Heart right ventricle (tissue), 16 donors: ENCODE results near the gene CDH8. TPM values are rescaled to one million over a fixed set of nuclear protein-coding genes. Genes with fewer than 3 reads are reported as not detected.

Experiments used
- ATAC-seq, 8 donors: fragments of 200-7000 bp; cut with Tn5 transposase; one replicate each; pipeline ENCODE4 v1.9.1; 2020; ENCODE audit warnings: mild to moderate bottlenecking in 8 of 8, moderate library complexity in 8 of 8, moderate number of reproducible peaks in 1 of 8
- DNase-seq, 2 donors: peaks; one replicate each; pipeline ENCODE4 v3.0.0-alpha.2; 2020
- H3K27ac ChIP-seq, 10 donors: fragments of 200-600 bp; sonication (generic) in 2 of 10; one replicate each; pipeline versions ENCODE4 v1.5.0 to v1.8.0; 2020 to 2022; ENCODE audit warnings: mild to moderate bottlenecking in 3 of 10
- H3K27me3 ChIP-seq, 7 donors: fragments of 200-600 bp; one replicate each; pipeline ENCODE4 v1.8.0; 2021 to 2022; ENCODE audit warnings: mild to moderate bottlenecking in 2 of 7
- H3K36me3 ChIP-seq, 9 donors: fragments of 200-600 bp; sonication (generic) in 1 of 9; one replicate each; pipeline versions ENCODE4 v1.5.0 to v1.8.0; 2020 to 2022; ENCODE audit warnings: mild to moderate bottlenecking in 2 of 9
- H3K4me1 ChIP-seq, 9 donors: fragments of 200-600 bp; sonication (generic) in 1 of 9; one replicate each; pipeline versions ENCODE4 v1.5.0 to v1.8.0; 2020 to 2022; ENCODE audit warnings: mild to moderate bottlenecking in 4 of 9
- H3K4me3 ChIP-seq, 10 donors: fragments of 200-600 bp; sonication (generic) in 2 of 10; one replicate each; pipeline versions ENCODE4 v1.5.0 to v1.8.0; 2020 to 2022; ENCODE audit warnings: mild to moderate bottlenecking in 7 of 10, moderate library complexity in 2 of 10
- H3K9me3 ChIP-seq, 11 donors: fragments of 200-600 bp in 10 of 11; sonication (generic) in 2 of 11; one replicate each; pipeline versions ENCODE4 v1.5.0 to v1.8.0; 2013 to 2022; ENCODE audit warnings: mild to moderate bottlenecking in 2 of 11, control low read depth in 1 of 11, moderate library complexity in 1 of 11
- CTCF ChIP-seq, 9 donors: fragments of 200-600 bp; sonication (generic) in 2 of 9; IDR thresholded peaks; one replicate each; pipeline versions ENCODE4 v1.5.0 to v1.8.0; 2021 to 2022; ENCODE audit warnings: antibody characterized with exemption in 9 of 9, mild to moderate bottlenecking in 5 of 9, moderate library complexity in 1 of 9
- WGBS, 2 donors: extraction: QIAGEN DNeasy Blood & Tissue Kit; methylation state at CpG; one replicate each; pipeline ENCODE4 v1.1.7; 2013; ENCODE audit warnings: inconsistent platforms in 1 of 2; 5-methylcytosine and 5-hydroxymethylcytosine counted together
- intact Hi-C, 10 donors: fragments of 100-400 bp; cut with DNase I; formaldehyde crosslinking; loops; one replicate each; pipeline versions ENCODE4 v1.11.1 to v1.14.2; 2022
- polyA plus RNA-seq, 2 donors: library from polyadenylated mRNA; stranded (reverse); fragments of 200-250 nt; gene quantifications; one replicate each; pipeline ENCODE4 v1.2.3, GENCODE V29; 2013
- total RNA-seq, 10 donors: library from RNA; stranded (reverse); fragmentation: NEBNext Ultra II Directional in 3 of 10; extraction: Animal tissue kit (Norgen Biotek cat#: 25700) in 3 of 10; gene quantifications; one replicate each; pipeline versions ENCODE4 v1.2.1 to v1.2.4, GENCODE V29; 2021 to 2023
- donor health status: Arrhythmogenic right ventricular cardiomyopathy.
- donor health status: ischemic (EF 13 %, LVEDD 7.1; RV severe dilation, severe dysfunction).
- donor health status: healthy with polysubstance abuse.
- donor health status: DM: no; HTN: yes; CAD: no.
- donor health status: DM: no; HTN: no; CAD: no.
- donor health status: ischemic (EF 25% LVEDD 6.9; RV normal size, moderate dysfunction).
- donor health status: ischemic (EF 25% LVEDD 5.7; RV mildly dilated, moderate dysfunction).
- donor health status: healthy.
- donor health status: DM: yes; HTN: yes; CAD: no.
- donor health status: Ischemic cardiomyopathy.
- donor health status: ischemic (EF 35%, LVEDD 5.7; RV mildly dilated, moderate dysfunction).
- donor health status: nonischemic (EF 11% LVEDD 7.7; RV severe dilation, severe dysfunction).
- donor health status: DM: yes; HTN: yes; CAD: no.
- donor health status: PGD.
- donor health status: ischemic (EF 29% LVEDD 5.4; RV normal size, mild dysfunction).
- donor health status: nonischemic (EF 23%, LVEDD 6.1; RV moderate dilation, normal function).

CDH8 gene
- total and polyA plus RNA-seq, 12 donors = 0.19 to 2.0 (median 0.53) TPM; not detected in 5

- WGBS, 2 donors = 60 to 65% methylated on average over 5 of the region's 5 CpGs
- no peaks in the 10 kb centered on the region for H3K4me1 ChIP-seq
- ATAC-seq (no peak), DNase-seq (no peak)
- H3K27ac ChIP-seq = no peak overlapping the region
- no peaks in the 10 kb centered on the region for H3K36me3 ChIP-seq
- no peaks in the 10 kb centered on the region for H3K27me3 ChIP-seq
- TF ChIP-seq CTCF (IDR thresholded peaks at IDR 0.05) = no peak
- intact Hi-C loops = loop anchor here in 1 of 10 donors (10.0 kb wide), 1 partner anchor 53 kb away; no protein-coding TSS in a partner anchor
- no peaks in the 10 kb centered on the region for H3K9me3 ChIP-seq
- no peak overlapping the region for H3K4me3 ChIP-seq
Measured at GRCh38 chr16:61831351-61831917, 204.8 kb downstream of the CDH8 start.

GRCh38 chr16:61829631-61830030 is 206.6 kb downstream of the CDH8 start:
- no peak for TF ChIP-seq CTCF (IDR thresholded peaks at IDR 0.05)
- Histone ChIP-seq H3K27me3 (no peaks in the 10 kb centered on the region), H3K4me1 (no peaks in the 10 kb centered on the region), H3K4me3 (no peak overlapping the region), H3K27ac (no peak overlapping the region), H3K36me3 (no peaks in the 10 kb centered on the region), H3K9me3 (no peaks in the 10 kb centered on the region)
- ATAC-seq = no peak
- DNase-seq = no peak
- intact Hi-C loops = loop anchor here in 1 of 10 donors (10.0 kb wide), 1 partner anchor 55 kb away; no protein-coding TSS in a partner anchor
- 32 to 37% methylated on average over 2 of the region's 2 CpGs for WGBS, 2 donors

- DNase-seq = no peak
- no peaks in the 10 kb centered on the region for H3K4me1 ChIP-seq
- no peak for TF ChIP-seq CTCF (IDR thresholded peaks at IDR 0.05)
- no peak overlapping the region for H3K4me3 ChIP-seq
- H3K27ac ChIP-seq = no peak overlapping the region
- intact Hi-C loops = no loop called here
- no peak for ATAC-seq
- H3K36me3 ChIP-seq = no peaks in the 10 kb centered on the region
- peaks cover 0 to 3% (median 0%) of the 10 kb centered on the region in 11 donors for H3K9me3 ChIP-seq
- WGBS, 2 donors = 84 to 91% methylated on average over 1 of the region's 1 CpG
- no peaks in the 10 kb centered on the region for H3K27me3 ChIP-seq
Measured at GRCh38 chr16:61823326-61823725, 212.9 kb downstream of the CDH8 start.

GRCh38 chr16:61820820-61821219 is 215.4 kb downstream of the CDH8 start:
- intact Hi-C loops = no loop called here
- WGBS, 2 donors = 87 to 90% methylated on average over 2 of the region's 2 CpGs
- ATAC-seq (no peak), DNase-seq (no peak)
- Histone ChIP-seq H3K9me3 (peaks cover 0 to 3% (median 0%) of the 10 kb centered on the region in 11 donors), H3K4me3 (no peak overlapping the region), H3K27me3 (no peaks in the 10 kb centered on the region), H3K4me1 (no peaks in the 10 kb centered on the region), H3K27ac (no peak overlapping the region), H3K36me3 (no peaks in the 10 kb centered on the region)
- no peak for TF ChIP-seq CTCF (IDR thresholded peaks at IDR 0.05)
